Measurements from ENCODE around the gene ERF.

Gene ERF

DNA sequence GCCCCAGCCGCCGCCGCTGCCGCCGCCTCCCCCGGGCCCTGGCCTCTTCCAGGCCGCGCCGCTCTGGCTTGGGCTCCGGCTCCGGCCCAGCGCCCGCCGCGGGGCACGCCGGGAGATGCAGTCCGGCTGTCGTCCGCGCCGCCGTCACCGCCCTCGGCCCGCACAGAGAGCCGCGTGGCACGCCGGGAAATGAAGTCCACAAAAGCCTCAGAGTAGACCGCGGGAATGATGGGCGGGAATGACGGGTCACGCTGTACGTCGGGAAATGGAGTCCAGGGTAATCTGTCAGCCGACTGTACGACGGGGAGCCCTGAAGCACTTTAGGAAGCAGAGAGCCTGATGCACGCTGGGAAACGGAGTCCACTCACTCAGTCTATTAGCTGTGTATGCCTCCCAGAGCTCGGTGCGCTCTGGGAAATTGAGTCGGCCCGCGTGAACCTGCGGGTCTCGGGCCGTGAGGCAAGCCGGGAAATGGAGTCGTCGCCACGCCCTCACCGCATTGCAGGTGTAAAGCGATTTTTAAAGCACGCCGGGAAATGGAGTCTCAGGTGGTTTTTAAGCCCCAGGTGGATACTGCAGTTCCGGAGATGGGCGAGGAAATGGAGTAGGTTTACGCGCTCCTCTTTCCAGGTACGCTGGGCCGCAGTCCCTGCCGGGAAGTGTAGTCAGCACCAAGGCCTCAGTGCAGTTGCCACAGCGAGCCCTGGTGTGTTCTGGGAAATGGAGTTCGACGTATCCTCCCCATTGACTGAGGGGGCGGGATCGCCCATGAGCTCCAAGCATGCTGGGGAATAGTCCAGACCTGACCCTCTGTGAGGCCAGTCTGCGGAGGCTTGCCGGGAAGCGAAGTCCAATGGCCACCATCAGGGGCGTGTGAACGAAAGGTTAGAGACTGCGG, 12.2 kb downstream of the ERF start, which contains the start of gene GSK3A:
Gene GSK3A, minus strand, starts transcription at position 91 of the 898 bp plus-strand sequence. CDS start 137 bp downstream, outside the sequence.
- H3K36me3 Mint-ChIP-seq (ENCODE audit: insufficient read depth), result peaks cover 60% of the 10 kb centered on the region
- H3K4me1 Mint-ChIP-seq (ENCODE audit: low read depth in 2 of 2), result peaks cover 44 to 46% of the 10 kb centered on the region in 2 donors
- H3K27me3 Mint-ChIP-seq, result no peaks in the 10 kb centered on the region
- H3K4me3 Mint-ChIP-seq, result peak within 1 kb of the TSS; percentile 81 to 83
- no peaks in the 10 kb centered on the region for H3K9me3 Mint-ChIP-seq
- peak; percentile 94 to 95 (median 95) for DNase-seq
- H3K27ac Mint-ChIP-seq, result peak within 1 kb of the TSS; percentile 84 to 86
- ATAC-seq (replicated peaks), result peak; percentile 74

DNA sequence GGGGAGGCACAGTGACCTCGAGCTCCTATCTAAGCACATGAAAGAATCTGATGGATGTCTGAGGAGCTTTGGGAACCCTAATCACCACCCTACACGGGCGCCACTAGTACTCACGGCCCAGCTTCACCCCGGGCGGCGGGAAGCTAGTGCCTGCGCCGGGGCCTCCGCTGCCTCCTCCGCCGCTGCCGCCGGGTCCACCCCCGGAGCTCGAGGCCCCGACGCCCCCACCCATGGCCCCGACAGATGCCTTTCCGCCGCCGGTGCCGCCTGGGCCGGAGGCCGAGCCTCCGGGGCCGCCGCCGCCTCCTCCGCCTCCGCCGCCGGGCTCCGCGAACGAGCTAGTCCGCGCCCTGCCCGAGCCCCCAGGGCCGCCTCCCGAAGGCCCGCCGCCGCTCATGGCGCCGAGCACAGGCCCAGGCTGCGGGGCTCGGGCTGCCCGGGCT, 12.8 kb downstream of the ERF start:
- H3K4me1 Mint-ChIP-seq (ENCODE audit: low read depth in 2 of 2), result peaks cover 44 to 46% of the 10 kb centered on the region in 2 donors
- no peaks in the 10 kb centered on the region for H3K27me3 Mint-ChIP-seq
- no peak for ATAC-seq (replicated peaks)
- peak overlapping the region; percentile 81 to 83 for H3K4me3 Mint-ChIP-seq
- H3K27ac Mint-ChIP-seq, result peak overlapping the region; percentile 81 to 84
- H3K9me3 Mint-ChIP-seq, result no peaks in the 10 kb centered on the region
- DNase-seq, result peak in 2 of 3 experiments; percentile 33 to 40
- peaks cover 58% of the 10 kb centered on the region for H3K36me3 Mint-ChIP-seq (ENCODE audit: insufficient read depth)

DNA sequence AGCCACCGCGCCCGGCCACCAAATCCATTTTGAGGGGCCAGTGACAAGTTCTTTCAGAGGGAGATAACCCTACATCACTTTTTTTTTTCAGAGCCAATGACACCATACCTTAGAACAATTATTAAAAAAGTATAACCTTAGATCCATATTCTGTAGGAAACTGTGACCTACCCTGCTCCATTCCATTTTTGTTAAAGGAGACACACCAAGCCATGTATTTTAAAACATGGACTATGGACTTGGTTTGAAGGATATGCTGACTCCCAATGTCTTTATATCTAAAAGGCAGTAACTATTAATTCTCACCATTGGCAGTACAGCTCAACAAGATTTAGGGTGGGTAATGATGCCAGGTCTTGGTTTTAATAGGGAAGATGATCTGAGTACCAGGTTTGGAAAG, 13.6 kb downstream of the ERF start:
- H3K27me3 Mint-ChIP-seq, result no peaks in the 10 kb centered on the region
- no peak for ATAC-seq (replicated peaks)
- no peak for DNase-seq
- H3K9me3 Mint-ChIP-seq, result no peaks in the 10 kb centered on the region
- H3K36me3 Mint-ChIP-seq (ENCODE audit: insufficient read depth), result peaks cover 57% of the 10 kb centered on the region
- peaks cover 44 to 49% of the 10 kb centered on the region in 2 donors for H3K4me1 Mint-ChIP-seq (ENCODE audit: low read depth in 2 of 2)
- peak overlapping the region; percentile 78 to 81 for H3K4me3 Mint-ChIP-seq
- peak overlapping the region; percentile 84 to 86 for H3K27ac Mint-ChIP-seq

DNA sequence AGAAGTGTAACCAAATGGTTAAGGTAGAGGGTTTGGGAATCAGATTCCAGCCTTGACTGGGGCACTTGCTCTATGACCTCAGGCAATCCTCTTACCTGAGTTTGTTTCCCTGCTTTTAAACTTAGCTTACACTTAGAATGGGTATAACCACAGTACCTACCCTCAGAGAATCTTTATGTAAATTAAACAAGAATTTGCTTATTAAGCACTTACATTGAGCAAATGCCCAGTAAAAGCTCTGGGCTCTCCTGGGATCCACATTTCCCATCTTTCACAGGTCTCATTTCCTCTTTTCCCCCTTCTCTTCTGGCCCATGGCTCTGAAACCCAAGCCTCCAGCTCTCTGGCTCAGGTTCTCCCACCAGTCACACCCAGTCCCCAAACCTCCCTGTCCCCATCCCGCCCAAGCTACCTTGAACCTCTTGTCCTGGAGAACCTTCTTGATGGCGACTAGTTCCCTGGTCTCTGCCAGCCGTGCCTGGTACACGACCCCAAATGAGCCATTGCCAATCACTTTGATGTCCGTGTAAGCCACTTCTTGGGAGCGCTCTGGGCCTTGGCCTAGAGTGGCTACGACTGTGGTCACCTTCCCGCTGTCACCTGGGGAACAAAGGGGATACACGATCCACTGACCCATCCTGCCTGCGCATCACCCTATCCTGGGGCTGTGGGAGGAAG, 15.2 kb downstream of the ERF start:
- no peak for DNase-seq
- Mint-ChIP-seq H3K27me3 (no peaks in the 10 kb centered on the region), H3K36me3 (ENCODE audit: insufficient read depth) (peaks cover 59% of the 10 kb centered on the region), H3K4me3 (peak overlapping the region in 1 of 2 donors; percentile 4), H3K4me1 (ENCODE audit: low read depth in 2 of 2) (peaks cover 45 to 47% of the 10 kb centered on the region in 2 donors), H3K9me3 (no peaks in the 10 kb centered on the region), H3K27ac (peak overlapping the region; percentile 35 to 67)
- no peak for ATAC-seq (replicated peaks)

DNA sequence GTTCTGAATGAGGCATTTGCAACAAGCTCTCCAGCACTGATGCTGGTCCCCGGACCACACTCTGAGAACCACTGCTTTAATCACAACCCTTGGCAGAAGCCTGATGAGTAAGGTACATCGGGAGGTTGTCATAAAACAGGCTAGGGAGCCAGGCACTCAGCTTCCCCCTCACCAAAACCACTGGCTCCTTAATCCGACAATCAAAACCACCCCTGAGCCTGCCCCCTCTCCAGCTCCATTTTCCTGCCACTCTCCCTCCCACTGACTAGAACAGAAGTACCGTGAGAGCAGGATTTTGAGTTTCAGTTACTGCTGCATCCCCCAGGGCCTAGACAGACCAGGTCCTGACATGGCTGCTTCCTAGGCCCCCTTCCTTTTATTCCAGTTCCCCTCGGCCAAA, 19.7 kb downstream of the ERF start:
- Mint-ChIP-seq H3K4me1 (ENCODE audit: low read depth in 2 of 2) (peaks cover 20 to 29% of the 10 kb centered on the region in 2 donors), H3K4me3 (no peak overlapping the region), H3K36me3 (ENCODE audit: insufficient read depth) (peaks cover 50% of the 10 kb centered on the region), H3K9me3 (no peaks in the 10 kb centered on the region), H3K27ac (peak overlapping the region in 1 of 2 donors; percentile 1), H3K27me3 (no peaks in the 10 kb centered on the region)
- ATAC-seq (replicated peaks) (no peak), DNase-seq (no peak)

DNA sequence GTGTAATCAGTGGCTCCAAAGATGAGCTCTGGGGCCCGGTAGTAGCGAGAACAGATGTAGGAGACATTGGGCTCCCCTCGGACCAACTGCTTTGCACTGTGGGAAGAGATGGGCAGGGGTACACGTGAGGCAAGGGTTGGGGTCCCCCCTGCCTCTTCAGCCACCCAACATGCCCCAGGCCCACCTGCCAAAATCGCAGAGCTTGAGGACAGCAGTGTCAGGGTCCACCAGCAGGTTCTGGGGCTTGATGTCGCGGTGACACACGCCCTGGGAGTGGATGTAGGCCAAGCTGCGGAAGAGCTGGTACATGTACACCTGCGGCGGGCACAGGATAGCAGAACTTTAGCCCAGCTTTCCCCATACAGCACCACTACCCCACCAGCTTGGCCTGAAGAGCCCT, 20.6 kb downstream of the ERF start:
- peak overlapping the region in 1 of 2 donors; percentile 27 for H3K27ac Mint-ChIP-seq
- H3K27me3 Mint-ChIP-seq, result no peaks in the 10 kb centered on the region
- H3K9me3 Mint-ChIP-seq, result no peaks in the 10 kb centered on the region

DNA sequence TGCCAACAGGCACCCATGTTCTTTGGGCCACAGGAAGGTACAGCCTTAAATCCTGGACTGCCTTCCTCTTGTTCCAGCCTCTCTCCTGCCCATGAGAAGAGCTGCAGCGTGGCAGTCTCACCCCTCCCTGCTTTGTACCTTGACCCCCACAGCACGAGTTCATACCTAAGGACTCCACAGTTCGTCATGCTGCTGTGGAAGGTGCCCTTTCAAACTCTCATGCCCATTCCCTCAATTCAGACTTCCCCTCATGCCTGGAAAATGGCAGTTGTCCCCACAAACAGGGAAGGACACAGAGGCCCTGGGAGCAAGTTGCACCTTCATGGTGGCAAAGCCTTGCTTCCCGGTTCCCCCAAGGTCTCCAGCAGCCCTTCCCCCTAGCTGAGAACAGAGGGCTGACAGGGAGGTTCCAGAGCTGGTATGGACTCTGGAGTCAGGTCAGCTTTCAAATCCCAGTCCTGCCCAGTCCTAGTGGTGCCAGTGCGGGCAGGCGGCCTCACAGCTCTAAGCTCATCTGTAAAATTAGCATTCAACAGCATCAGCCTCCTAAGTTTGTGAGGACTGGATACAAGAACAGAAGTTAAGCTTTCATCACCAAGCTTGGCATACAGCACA, 21.1 kb downstream of the ERF start:
- DNase-seq (no peak), ATAC-seq (replicated peaks) (no peak)
- H3K27ac Mint-ChIP-seq, result peak overlapping the region in 1 of 2 donors; percentile 27
- peaks cover 16 to 23% of the 10 kb centered on the region in 2 donors for H3K4me1 Mint-ChIP-seq (ENCODE audit: low read depth in 2 of 2)
- H3K4me3 Mint-ChIP-seq, result no peak overlapping the region
- H3K27me3 Mint-ChIP-seq, result no peaks in the 10 kb centered on the region
- H3K36me3 Mint-ChIP-seq (ENCODE audit: insufficient read depth), result peaks cover 50% of the 10 kb centered on the region
- no peaks in the 10 kb centered on the region for H3K9me3 Mint-ChIP-seq

More for the DNA sequence above, 20.6 kb downstream of the ERF start:
- Mint-ChIP-seq H3K4me1 (ENCODE audit: low read depth in 2 of 2) (peaks cover 20 to 24% of the 10 kb centered on the region in 2 donors), H3K4me3 (no peak overlapping the region), H3K36me3 (ENCODE audit: insufficient read depth) (peaks cover 53% of the 10 kb centered on the region)
- DNase-seq, result no peak
- no peak for ATAC-seq (replicated peaks)

DNA sequence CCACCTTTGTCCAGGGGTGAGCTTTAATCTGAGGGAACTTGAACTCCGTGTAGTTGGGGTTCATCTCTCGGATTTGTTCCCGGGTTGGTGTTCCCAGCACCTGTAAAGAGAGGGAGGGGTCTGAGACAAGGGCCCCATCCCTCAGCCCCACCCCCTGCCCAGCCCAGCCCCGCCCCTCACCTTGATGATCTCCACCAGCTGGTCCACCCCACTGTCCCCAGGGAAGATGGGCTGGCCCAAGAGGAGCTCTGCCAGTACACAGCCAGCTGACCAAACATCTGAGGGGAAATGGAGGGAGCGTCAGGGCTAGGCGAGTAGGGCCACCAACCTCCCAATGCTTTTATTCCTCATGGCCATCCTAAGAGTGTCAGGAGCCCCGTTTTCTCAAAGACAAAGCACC, 21.8 kb downstream of the ERF start:
- H3K36me3 Mint-ChIP-seq (ENCODE audit: insufficient read depth), result peaks cover 47% of the 10 kb centered on the region

DNA sequence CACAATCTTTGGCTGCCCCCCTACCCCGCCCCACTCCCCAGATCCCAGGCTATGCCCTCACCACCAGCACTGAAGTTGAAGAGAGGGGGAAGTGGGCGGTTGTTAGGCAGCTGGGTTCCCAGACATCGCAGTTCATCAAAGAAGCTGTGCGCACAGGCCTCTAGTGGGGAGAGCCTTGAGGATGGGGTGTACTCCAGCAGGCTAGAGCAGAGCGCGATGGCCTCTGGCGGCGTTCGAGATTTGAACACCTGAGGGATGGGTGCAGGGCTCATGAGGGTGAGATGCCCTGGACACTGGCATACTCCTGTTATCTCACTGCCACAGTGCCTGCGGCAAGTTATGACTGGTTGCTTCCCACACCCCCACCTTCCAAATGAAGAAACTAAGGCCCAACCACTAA, 22.5 kb downstream of the ERF start:
- peaks cover 47% of the 10 kb centered on the region for H3K36me3 Mint-ChIP-seq (ENCODE audit: insufficient read depth)
- no peak overlapping the region for H3K4me3 Mint-ChIP-seq
- peak overlapping the region in 1 of 2 donors; percentile 49 for H3K27ac Mint-ChIP-seq
- H3K27me3 Mint-ChIP-seq, result no peaks in the 10 kb centered on the region
- ATAC-seq (replicated peaks) (no peak), DNase-seq (no peak)
- no peaks in the 10 kb centered on the region for H3K9me3 Mint-ChIP-seq
- H3K4me1 Mint-ChIP-seq (ENCODE audit: low read depth in 2 of 2), result peaks cover 16 to 28% of the 10 kb centered on the region in 2 donors

More for the DNA sequence above, 21.8 kb downstream of the ERF start:
- H3K9me3 Mint-ChIP-seq, result no peaks in the 10 kb centered on the region
- H3K4me1 Mint-ChIP-seq (ENCODE audit: low read depth in 2 of 2), result peaks cover 16 to 24% of the 10 kb centered on the region in 2 donors
- no peak for DNase-seq
- no peaks in the 10 kb centered on the region for H3K27me3 Mint-ChIP-seq
- peak overlapping the region in 1 of 2 donors; percentile 27 for H3K27ac Mint-ChIP-seq
- H3K4me3 Mint-ChIP-seq, result no peak overlapping the region
- ATAC-seq (replicated peaks), result no peak

DNA sequence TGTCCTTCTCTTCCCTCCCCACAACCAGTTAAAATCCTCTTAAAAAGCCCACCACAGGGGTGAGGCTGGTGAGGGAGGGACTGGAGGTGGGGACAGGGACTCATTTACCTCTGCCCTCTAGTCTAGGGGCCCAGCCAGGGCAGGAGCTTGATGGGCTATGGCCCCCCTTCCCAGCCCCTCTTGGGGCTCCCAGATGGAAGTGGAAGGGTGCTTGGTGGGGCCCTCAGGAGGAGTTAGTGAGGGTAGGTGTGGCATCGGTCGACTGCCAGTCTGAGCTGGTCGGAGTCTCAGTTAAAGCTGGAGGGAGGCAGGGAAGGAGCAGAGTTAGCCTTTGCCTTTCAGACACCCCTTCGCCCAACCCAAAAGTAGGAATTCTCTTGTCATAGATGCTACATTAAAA, 24.4 kb downstream of the ERF start:
- no peaks in the 10 kb centered on the region for H3K27me3 Mint-ChIP-seq
- H3K4me1 Mint-ChIP-seq (ENCODE audit: low read depth in 2 of 2), result peaks cover 15 to 32% of the 10 kb centered on the region in 2 donors
- no peak overlapping the region for H3K4me3 Mint-ChIP-seq
- no peaks in the 10 kb centered on the region for H3K9me3 Mint-ChIP-seq
- ATAC-seq (replicated peaks) (no peak), DNase-seq (no peak)
- H3K36me3 Mint-ChIP-seq (ENCODE audit: insufficient read depth), result peaks cover 47% of the 10 kb centered on the region
- H3K27ac Mint-ChIP-seq, result peak overlapping the region in 1 of 2 donors; percentile 80

DNA sequence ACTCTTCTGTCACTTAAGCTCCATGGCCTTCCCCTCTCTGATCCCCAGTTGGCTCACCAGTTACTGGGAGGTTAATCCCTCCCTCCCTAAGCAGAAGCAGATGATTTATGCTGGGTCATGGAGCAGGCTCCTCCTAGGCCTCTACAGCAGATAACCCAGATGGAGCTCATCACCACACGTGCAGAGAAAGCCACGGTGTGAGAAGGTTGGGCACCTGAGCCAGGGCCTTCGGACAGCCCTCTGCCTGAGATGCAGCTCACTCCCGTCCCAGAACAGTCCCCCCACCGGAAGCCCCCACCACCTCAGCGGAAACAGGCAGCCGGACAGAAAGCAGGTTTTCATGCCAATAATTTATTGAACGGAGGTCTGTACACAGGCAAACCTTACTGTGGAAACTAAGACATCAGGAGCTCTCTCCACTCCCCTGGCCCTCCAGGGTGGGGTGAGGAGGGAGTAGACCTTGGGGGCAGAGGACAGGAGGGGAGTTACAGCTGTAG, 25.0 kb downstream of the ERF start:
- Mint-ChIP-seq H3K4me1 (ENCODE audit: low read depth in 2 of 2) (peaks cover 16 to 28% of the 10 kb centered on the region in 2 donors), H3K27me3 (no peaks in the 10 kb centered on the region), H3K4me3 (no peak overlapping the region), H3K9me3 (no peaks in the 10 kb centered on the region), H3K36me3 (ENCODE audit: insufficient read depth) (peaks cover 46% of the 10 kb centered on the region), H3K27ac (peak overlapping the region; percentile 53 to 80)
- DNase-seq, result no peak
- no peak for ATAC-seq (replicated peaks)

DNA sequence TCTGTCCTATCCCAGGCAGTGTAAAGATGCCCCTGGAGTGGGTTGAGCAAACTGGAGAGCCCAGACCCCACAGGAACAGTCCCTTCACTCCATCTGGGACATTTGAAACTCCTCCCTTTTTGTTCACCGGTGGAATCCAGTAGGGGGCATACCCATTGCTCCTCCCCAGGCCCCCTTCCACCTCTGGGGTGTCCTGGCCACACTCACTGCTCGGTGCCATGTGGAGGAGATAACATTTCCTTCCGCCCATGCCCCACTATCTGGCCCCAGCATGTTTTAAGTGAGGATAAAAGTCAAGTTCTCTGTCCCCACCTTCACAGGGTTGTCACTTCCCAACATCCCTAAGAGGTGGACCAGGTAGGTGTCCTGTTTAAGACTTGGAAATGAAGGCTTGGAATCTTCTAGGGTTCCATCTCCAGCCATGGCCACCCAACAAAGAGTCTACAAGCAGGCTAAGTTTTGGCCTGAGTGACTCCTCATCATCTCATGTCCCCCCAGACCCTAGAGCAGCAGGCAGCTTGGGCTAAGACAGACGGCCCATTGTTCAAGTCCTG, 25.6 kb downstream of the ERF start:
- Mint-ChIP-seq H3K4me1 (ENCODE audit: low read depth in 2 of 2) (peaks cover 18 to 28% of the 10 kb centered on the region in 2 donors), H3K36me3 (ENCODE audit: insufficient read depth) (peaks cover 46% of the 10 kb centered on the region), H3K4me3 (no peak overlapping the region), H3K27me3 (no peaks in the 10 kb centered on the region), H3K9me3 (no peaks in the 10 kb centered on the region), H3K27ac (peak overlapping the region; percentile 53 to 80)
- no peak for ATAC-seq (replicated peaks)
- DNase-seq, result no peak

DNA sequence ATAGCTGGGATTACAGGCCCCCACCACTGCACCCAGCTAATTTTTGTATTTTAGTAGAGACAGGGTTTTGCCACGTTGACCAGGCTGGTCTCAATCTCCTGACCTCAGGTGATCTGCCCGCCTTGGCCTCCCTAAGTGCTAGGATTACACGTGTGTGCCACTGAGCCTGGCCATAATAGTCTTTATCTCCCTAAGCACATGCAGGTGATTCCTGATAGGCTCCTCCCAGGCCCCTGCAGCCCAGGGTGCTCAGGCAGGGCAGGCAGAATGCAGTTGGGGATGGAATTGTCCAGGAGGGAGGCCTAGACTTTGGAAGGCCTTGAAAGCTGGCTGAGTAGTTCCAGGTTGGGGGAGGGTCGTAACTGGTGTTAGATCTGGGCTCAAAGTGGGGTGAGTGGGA, 26.3 kb downstream of the ERF start:
- DNase-seq (no peak), ATAC-seq (replicated peaks) (no peak)
- H3K36me3 Mint-ChIP-seq (ENCODE audit: insufficient read depth), result peaks cover 43% of the 10 kb centered on the region
- H3K9me3 Mint-ChIP-seq, result no peaks in the 10 kb centered on the region
- H3K4me1 Mint-ChIP-seq (ENCODE audit: low read depth in 2 of 2), result peaks cover 18 to 24% of the 10 kb centered on the region in 2 donors
- H3K27me3 Mint-ChIP-seq, result no peaks in the 10 kb centered on the region
- H3K4me3 Mint-ChIP-seq, result no peak overlapping the region
- no peak overlapping the region for H3K27ac Mint-ChIP-seq

Data from effector memory CD8-positive, alpha-beta T cell (primary cell).